Coronary artery (tissue), 2 donors: ENCODE results near the gene SS18L1.

ENCODE experiments used
- DNase-seq: peaks from one replicate; pipeline ENCODE4 v3.0.0-alpha.2; 2017; ENCODE audit warnings: low spot score
- H3K27ac ChIP-seq, 2 donors: fragments of 200-600 bp; sonication (generic); one replicate each; pipeline ENCODE4 v1.5.1; 2016 to 2019
- H3K4me3 ChIP-seq: fragments of 200-600 bp; sonication (generic); 2 replicates; pipeline ENCODE4 v1.5.1; 2016; ENCODE audit warnings: mild to moderate bottlenecking, moderate library complexity
- TF ChIP-seq, protein P1 (sequence below): fragments of 200-600 bp; sonication (generic); IDR thresholded peaks from one replicate; pipeline ENCODE4 v1.5.1; 2019; ENCODE audit warnings: antibody characterized with exemption

The SS18L1 gene

DNA sequence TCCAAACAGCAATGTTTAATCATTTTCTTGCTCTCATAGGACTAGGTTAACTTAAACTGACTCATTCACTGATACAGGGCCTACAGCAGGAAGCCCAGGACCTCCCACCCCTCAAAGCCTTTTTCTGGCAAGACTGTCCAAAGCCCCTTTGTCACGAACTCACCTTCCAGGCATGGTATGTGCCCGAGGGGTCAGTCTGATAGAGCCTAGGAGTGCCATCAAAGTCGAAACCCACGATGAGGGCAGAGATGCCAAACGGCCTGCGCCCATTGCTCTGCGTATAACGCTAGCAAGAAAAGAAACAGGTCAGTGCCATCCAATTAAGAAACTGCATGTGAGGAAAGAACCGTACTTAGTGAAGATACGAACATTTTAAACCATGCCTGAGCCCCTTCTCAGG lies 4.7 kb upstream of the SS18L1 start:
- Histone ChIP-seq H3K27ac (no peak overlapping the region), H3K4me3 (no peak overlapping the region)
- no peak for DNase-seq
- TF ChIP-seq, protein P1, sequence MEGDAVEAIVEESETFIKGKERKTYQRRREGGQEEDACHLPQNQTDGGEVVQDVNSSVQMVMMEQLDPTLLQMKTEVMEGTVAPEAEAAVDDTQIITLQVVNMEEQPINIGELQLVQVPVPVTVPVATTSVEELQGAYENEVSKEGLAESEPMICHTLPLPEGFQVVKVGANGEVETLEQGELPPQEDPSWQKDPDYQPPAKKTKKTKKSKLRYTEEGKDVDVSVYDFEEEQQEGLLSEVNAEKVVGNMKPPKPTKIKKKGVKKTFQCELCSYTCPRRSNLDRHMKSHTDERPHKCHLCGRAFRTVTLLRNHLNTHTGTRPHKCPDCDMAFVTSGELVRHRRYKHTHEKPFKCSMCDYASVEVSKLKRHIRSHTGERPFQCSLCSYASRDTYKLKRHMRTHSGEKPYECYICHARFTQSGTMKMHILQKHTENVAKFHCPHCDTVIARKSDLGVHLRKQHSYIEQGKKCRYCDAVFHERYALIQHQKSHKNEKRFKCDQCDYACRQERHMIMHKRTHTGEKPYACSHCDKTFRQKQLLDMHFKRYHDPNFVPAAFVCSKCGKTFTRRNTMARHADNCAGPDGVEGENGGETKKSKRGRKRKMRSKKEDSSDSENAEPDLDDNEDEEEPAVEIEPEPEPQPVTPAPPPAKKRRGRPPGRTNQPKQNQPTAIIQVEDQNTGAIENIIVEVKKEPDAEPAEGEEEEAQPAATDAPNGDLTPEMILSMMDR: no peak

DNA sequence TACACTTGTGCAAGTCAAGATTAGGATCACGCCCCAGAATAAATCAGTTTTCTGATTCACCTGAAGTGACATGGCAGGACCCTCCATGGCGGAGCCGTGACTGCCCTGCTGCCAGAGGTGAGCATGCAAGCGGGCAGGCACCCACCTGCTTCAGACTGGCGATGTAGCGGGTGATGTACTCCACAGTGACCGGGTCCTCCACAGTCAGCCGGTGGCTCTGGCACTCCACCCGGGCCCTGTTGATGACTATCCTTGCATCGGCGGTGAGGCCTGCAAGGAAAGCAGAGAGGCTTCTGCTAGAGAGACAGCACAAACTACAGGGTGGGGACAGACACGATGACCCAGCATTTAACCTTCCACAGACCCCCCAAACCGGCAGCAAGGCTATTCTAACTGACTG lies 3.9 kb upstream of the SS18L1 start:
- Histone ChIP-seq H3K27ac (no peak overlapping the region), H3K4me3 (no peak overlapping the region)
- TF ChIP-seq, protein P1: no peak
- no peak for DNase-seq

DNA sequence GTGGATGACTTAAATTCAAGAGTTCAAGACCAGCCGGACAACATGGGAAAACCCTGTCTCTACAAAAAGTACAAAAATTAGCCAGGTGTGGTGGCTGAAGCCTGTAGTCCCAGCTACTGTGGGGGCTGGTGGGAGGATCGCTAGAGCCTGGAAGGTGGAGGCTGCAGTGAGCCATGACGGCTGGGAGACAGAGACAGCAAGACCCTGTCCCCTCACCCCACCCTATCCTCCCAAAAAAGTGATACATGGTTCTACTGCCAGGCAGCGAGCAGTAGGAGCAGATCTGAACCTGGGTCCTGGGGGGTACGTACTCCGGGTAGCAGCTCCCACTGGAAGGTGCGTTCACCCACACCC lies 2.5 kb upstream of the SS18L1 start:
- H3K27ac ChIP-seq: peak overlapping the region; percentile 77 to 98
- no peak for DNase-seq
- H3K4me3 ChIP-seq: peak overlapping the region; percentile 91
- TF ChIP-seq, protein P1: no peak

DNA sequence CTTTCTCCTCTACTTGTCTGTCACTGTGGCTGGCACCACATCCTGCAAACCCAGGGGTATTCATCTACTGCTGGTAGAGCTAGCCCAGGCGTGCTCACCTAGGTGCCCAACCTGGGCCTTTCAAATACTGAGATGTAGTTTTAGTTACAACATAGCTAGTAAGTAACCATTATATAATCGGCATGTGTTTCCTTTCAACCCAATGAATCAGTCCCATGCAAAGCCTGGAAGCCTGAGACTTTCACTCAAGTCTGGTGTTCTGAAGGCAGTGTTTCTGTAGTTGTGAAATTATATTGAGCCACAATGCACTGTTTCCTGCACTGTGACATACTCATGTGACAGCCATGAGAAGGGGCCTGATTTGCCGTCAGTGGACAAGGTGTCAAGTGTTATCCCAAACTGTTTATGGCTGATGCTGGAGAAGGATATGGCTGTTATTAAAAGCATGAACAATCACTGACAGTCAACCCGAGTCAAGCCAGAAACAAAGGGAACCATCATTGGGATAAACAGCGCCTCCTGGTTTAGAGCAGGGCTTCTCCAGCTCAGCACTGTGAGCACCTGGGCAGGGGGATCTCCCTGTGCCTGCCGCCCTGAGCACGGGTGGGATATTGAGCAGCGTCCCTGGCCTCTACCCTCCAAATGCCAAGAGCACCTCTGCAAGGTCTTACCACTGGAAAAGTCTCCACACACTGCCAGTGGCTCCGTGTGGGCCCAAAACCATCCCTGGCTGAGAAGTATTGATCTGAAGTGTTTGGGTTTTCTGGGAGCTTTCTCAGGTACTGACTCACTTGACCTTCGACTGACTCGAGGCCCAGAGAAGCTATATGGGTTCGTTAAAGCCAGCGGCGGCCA lies 1.9 kb upstream of the SS18L1 start:
- TF ChIP-seq, protein P1: no peak
- no peak for DNase-seq
- Histone ChIP-seq H3K27ac (peak overlapping the region; percentile 77 to 98), H3K4me3 (peak overlapping the region; percentile 91)

DNA sequence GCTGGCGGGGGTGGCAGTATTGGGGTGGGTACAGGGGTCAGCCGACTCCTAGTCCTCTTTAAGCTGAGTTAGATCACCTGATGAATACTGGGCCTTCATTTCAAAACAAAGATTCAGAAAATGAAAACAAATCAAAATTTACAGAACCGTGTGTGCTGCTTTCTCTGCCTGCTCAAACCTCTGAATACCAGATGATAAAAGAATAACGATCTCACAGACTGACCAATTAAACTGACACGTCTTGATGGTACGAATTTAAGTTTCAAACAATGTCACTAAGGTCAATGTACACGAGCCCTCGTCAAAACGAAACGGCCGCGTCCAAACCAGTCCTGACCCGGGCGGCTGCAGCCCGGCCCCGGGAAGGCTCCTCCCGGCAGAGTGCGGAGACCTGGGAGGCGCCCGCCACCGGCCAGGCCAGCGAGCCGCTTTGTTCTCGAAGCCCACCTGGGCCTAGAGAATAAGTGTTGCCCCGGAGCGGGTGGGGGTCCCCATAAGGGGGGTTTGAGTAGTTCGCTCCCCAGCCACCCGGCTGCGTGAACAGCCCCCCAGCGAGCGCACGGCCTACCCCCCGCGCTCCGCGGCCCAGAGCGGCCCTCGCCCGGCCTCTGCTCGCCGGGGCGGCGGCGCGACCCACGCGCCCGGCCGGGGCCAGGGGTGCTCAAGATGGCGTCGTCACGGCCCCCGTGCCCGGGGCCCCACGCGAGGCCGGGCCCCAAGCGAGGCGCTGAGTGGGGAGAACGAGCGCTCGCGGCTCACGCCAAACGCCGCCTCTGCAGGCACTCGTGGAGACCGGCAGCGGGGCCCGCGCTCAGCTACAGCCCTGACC lies 1.1 kb upstream of the SS18L1 start:
- TF ChIP-seq, protein P1: no peak
- Histone ChIP-seq H3K27ac (peak overlapping the region; percentile 77 to 98), H3K4me3 (peak overlapping the region; percentile 91)
- no peak for DNase-seq

DNA sequence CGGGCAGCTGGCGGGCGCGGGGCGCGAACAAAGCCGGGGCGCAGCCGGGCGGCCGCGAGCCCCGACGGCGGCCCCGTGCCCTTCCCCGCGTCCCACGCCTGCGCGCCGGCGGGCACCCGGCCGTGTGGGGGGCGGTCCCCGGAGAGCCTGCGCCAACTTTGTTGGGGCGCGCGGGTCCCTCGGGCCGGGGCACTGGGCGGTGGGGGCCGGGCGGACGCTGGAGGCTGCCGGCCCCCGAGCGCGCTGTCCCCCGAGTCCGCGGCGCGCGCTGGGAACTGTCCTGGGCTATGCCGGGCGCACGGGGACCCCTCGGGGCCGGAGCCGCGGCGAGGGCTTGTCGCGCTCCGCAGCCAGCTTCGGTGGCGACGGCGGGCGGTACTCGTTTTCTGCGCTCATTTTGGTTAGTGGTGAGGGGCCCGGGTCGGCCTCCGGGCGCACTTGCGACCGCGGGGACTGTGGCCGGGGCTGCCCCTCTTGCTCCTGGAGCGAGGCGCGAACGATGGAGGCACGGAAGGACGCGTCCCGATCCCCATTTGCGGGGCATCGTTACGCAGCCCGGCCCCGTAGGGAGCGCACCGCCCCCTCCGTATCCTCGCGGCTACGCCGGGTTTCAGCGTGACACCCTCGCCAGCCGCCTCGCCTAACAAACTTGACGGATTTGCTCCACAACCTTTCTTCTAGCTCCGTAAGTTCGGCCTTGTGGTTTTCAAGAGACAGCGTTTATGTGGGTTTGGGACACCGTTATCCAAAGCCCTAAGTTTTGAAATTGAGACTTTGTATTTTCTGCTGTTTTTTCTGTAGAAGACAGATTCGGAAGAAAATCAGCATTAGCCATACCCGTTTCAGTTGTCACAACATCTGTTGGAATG lies 622 bp downstream of the SS18L1 start:
- peak; percentile 74 for DNase-seq
- H3K27ac ChIP-seq: peak overlapping the region; percentile 77 to 98
- TF ChIP-seq, protein P1: no peak
- peak overlapping the region; percentile 91 for H3K4me3 ChIP-seq
